Measurements from ENCODE around the gene CUBN. TPM values are rescaled to one million over a fixed set of nuclear protein-coding genes. Genes with fewer than 3 reads are reported as not detected.

Gene CUBN
- total RNA-seq, 3 donors from 2014 or later, result 0.14 to 0.26 (median 0.25) TPM

- H3K4me1 Mint-ChIP-seq (ENCODE audit: low read depth), result peaks cover 3% of the 10 kb centered on the region
- peaks cover 29% of the 10 kb centered on the region for H3K36me3 Mint-ChIP-seq (ENCODE audit: insufficient read depth)
- no peaks in the 10 kb centered on the region for H3K27me3 Mint-ChIP-seq (ENCODE audit: low read depth)
- no peak for ATAC-seq
- DNase-seq, result no peak
- H3K4me3 Mint-ChIP-seq, result no peak overlapping the region
- H3K9me3 Mint-ChIP-seq, result no peaks in the 10 kb centered on the region
Measured at GRCh38 chr10:17106991-17107390, 22.6 kb downstream of the CUBN start.

DNA sequence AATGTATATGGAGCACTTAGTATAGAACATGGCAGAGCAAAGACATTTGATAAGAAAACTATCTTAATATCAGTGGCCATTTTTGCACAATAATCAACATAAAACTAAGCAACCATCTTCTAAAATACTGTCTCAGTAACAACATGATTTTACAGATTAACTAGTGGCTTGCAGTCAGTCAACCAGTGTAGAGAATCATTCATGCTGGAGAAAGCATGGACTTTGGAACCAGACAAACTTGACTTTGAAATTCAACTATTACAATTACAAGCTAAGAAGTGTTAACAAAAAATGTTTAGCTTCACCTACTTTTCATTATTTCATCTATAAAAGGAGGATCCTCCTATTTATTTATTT is 27.7 kb downstream of the CUBN start:
- peaks cover 28% of the 10 kb centered on the region for H3K36me3 Mint-ChIP-seq (ENCODE audit: insufficient read depth)
- H3K9me3 Mint-ChIP-seq, result peaks cover 1% of the 10 kb centered on the region
- H3K4me1 Mint-ChIP-seq (ENCODE audit: low read depth), result no peaks in the 10 kb centered on the region
- no peak for ATAC-seq
- DNase-seq, result no peak
- H3K27me3 Mint-ChIP-seq (ENCODE audit: low read depth), result no peaks in the 10 kb centered on the region
- no peak overlapping the region for H3K4me3 Mint-ChIP-seq

DNA sequence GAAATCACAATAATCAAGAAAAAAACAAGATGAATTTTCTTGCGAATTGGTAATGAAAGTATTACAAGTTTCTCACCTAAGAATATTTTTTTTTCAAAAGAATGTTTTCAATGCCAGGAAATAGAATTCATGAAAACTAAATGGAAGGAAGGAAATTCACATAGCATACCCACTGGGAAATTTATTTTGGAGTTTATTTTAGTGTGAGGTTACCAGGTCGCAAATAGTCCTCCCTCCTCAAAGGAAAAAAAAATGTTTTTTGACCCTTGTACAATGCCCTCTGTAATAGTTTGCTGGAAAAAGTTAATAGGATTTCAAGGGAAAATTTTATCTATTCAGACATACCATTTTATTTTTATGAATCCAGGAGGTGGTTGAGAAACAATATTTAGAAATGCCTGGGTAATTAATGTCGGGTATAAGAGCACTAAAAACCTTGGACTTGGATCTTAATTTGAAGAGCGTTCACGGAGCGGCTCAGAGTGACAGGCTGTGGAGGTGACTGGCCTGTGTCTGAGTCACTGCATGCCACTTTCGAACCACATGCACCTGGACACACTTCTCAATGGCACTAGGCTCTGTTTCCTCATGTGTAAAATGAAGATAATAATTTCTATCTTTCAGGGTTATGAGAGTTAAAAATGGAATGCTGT is 28.2 kb downstream of the CUBN start:
- DNase-seq, result no peak
- Mint-ChIP-seq H3K9me3 (peaks cover 4% of the 10 kb centered on the region), H3K4me3 (no peak overlapping the region), H3K27me3 (ENCODE audit: low read depth) (no peaks in the 10 kb centered on the region), H3K4me1 (ENCODE audit: low read depth) (no peaks in the 10 kb centered on the region), H3K36me3 (ENCODE audit: insufficient read depth) (peaks cover 27% of the 10 kb centered on the region)
- no peak for ATAC-seq

DNA sequence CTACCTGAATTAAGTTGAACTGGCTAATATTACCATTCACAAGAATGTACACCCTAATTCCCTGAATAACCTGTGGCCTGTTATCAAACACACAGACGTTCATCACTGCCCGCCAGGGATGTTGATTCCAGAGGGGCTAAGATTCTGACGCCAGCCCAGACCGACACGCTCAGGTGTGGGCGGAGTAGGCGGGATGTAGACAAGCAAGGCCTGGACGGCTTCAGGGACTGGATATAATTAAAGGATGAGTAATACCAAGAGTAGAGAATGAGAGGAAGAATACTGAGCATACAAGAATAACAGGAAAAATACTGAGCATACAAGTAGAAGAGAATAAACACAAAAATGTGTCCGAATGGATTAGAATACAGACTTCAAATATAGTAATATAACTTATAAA is 29.0 kb downstream of the CUBN start:
- Mint-ChIP-seq H3K27me3 (ENCODE audit: low read depth) (no peaks in the 10 kb centered on the region), H3K36me3 (ENCODE audit: insufficient read depth) (peaks cover 31% of the 10 kb centered on the region), H3K4me3 (no peak overlapping the region), H3K9me3 (peaks cover 4% of the 10 kb centered on the region), H3K4me1 (ENCODE audit: low read depth) (no peaks in the 10 kb centered on the region)
- DNase-seq (no peak), ATAC-seq (no peak)

DNA sequence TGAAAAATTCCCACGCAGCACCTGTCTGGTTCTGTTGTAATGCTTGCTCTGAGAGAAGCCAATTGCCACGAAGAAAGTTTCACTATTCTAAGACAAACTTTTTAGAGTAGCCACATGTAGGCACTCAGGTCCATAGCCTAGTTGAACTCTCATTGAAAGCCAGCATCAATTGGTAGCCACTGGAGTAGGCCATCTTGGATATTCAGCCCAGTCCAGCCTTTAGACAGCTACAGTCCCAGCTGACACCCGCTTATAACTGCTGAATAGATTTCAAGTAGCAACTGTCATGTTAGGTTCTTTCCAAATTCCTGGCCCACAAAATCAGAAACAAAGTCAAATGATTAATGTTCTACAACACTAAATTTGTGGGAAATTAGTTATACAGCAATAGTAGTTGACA is 31.6 kb downstream of the CUBN start:
- ATAC-seq, result no peak
- no peaks in the 10 kb centered on the region for H3K4me1 Mint-ChIP-seq (ENCODE audit: low read depth)
- no peak for DNase-seq
- H3K36me3 Mint-ChIP-seq (ENCODE audit: insufficient read depth), result peaks cover 23% of the 10 kb centered on the region
- no peaks in the 10 kb centered on the region for H3K27me3 Mint-ChIP-seq (ENCODE audit: low read depth)
- H3K4me3 Mint-ChIP-seq, result no peak overlapping the region
- H3K9me3 Mint-ChIP-seq, result peaks cover 4% of the 10 kb centered on the region

DNA sequence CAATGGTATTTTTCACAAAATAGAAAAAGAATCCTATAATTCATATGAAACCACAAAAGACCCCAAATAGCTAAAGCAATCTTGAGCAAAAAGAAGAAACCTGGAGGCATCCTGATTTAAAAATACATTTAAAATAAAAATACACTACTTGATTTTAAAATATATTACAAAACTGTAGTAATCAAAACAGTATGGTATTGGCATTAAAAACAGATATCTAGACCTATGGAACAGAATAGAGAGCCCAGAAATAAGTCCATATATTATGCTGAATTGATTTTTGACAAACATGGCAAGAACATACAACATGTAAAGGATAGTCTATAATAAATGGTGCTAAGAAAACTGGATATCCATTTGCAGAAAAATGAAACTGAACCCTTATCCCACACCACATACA is 34.8 kb downstream of the CUBN start:
- Mint-ChIP-seq H3K4me1 (ENCODE audit: low read depth) (peaks cover 3% of the 10 kb centered on the region), H3K27me3 (ENCODE audit: low read depth) (no peaks in the 10 kb centered on the region), H3K4me3 (no peak overlapping the region), H3K36me3 (ENCODE audit: insufficient read depth) (peaks cover 23% of the 10 kb centered on the region), H3K9me3 (peaks cover 4% of the 10 kb centered on the region)
- ATAC-seq, result no peak
- no peak for DNase-seq

GRCh38 chr10:17092986-17093803 is 36.4 kb downstream of the CUBN start:
- no peaks in the 10 kb centered on the region for H3K27me3 Mint-ChIP-seq (ENCODE audit: low read depth)
- no peak for DNase-seq
- H3K4me1 Mint-ChIP-seq (ENCODE audit: low read depth), result peaks cover 3% of the 10 kb centered on the region
- no peak for ATAC-seq
- no peak overlapping the region for H3K4me3 Mint-ChIP-seq
- H3K9me3 Mint-ChIP-seq, result peaks cover 4% of the 10 kb centered on the region
- peaks cover 20% of the 10 kb centered on the region for H3K36me3 Mint-ChIP-seq (ENCODE audit: insufficient read depth)

DNA sequence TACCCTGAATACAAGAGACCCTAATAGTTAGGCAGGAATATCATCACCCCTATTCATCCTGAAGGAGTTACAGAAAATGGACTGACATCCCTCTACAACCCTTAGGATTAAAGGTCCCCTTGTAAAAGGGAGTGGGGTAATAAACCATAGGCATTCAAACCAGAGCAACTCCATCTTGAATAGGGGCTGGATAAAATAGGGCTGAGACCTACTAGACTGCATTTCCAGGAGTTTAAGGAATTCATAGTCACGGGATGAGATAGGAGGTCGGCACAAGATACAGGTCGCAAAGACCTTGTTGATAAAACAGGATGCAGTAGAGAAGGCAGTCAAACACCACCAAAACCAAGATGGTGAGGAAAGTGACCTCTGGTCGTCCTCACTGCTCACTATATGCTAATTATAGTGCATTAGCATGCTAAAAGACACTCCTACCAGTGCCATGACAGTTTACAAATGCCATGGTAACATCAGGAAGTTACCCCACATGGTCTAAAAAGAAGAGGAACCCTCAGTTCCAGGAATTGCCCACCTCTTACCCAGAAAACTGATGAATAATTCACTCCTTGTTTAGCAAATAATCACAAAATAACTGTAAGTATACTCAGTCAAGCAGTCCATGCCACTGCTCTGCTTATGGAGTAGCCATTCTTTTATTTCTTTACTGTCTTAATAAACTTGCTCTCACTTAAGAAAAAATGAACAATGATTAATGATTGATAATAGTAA is 37.2 kb downstream of the CUBN start:
- ATAC-seq (no peak), DNase-seq (no peak)
- peaks cover 22% of the 10 kb centered on the region for H3K36me3 Mint-ChIP-seq (ENCODE audit: insufficient read depth)
- peaks cover 3% of the 10 kb centered on the region for H3K4me1 Mint-ChIP-seq (ENCODE audit: low read depth)
- H3K27me3 Mint-ChIP-seq (ENCODE audit: low read depth), result no peaks in the 10 kb centered on the region
- H3K4me3 Mint-ChIP-seq, result no peak overlapping the region
- H3K9me3 Mint-ChIP-seq, result peaks cover 4% of the 10 kb centered on the region

DNA sequence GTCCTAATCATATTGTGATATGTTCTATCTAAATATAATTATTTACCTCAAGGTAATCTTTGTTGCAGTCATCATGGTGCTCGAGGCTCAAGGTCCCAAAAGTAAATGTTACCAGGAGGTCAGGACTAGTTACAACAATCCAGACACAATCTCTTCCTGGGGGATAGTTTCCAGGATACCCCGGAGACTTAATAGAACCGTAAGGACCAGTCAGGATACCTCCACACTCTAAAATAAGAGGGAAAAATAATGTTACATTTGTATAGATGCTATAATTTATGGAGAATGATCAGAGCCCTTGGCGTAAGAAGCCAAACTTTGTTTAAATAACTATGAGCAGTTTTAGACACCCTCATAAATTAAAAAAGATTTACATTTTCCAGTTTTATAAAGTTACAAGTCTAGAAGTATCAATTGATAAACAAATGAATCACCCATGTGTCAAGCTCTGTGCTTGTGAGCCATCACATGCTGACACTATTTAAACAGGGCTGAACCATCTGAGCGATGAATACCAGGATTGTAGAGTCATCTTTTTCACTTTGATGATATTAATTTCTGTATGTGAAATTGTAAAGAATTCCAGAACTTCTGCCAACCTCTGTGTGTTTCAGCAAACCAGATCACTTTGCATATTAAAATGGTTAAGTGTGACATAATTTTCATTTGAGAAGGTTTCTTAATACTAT is 41.3 kb downstream of the CUBN start:
- H3K27me3 Mint-ChIP-seq (ENCODE audit: low read depth), result no peaks in the 10 kb centered on the region
- no peak overlapping the region for H3K4me3 Mint-ChIP-seq
- peaks cover 27% of the 10 kb centered on the region for H3K36me3 Mint-ChIP-seq (ENCODE audit: insufficient read depth)
- no peaks in the 10 kb centered on the region for H3K9me3 Mint-ChIP-seq
- peaks cover 3% of the 10 kb centered on the region for H3K4me1 Mint-ChIP-seq (ENCODE audit: low read depth)
- DNase-seq (no peak), ATAC-seq (no peak)

DNA sequence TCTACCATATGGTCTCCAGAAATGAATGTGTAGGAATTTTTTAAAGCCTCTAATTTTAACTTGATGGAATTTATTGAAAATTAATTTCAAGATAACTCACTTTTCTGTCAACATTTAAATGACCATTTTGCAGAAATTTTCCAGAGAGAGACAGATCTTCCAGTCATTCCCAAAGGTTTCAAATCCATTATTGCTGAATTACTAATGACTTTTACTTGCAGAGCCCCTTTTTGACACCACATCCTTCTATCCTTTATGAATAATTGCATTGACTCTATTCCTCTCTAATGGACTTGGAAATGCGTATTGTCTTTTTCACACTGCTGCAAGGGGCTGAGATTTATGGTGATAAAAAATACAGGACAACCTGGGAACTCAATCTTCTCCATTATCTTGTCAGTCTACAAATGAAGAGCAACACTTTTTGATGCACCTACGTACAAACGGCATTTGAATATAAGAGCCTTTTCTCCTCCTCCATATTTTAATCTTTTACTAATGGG is 42.7 kb downstream of the CUBN start:
- H3K36me3 Mint-ChIP-seq (ENCODE audit: insufficient read depth), result peaks cover 31% of the 10 kb centered on the region
- no peak overlapping the region for H3K4me3 Mint-ChIP-seq
- DNase-seq (no peak), ATAC-seq (no peak)
- no peaks in the 10 kb centered on the region for H3K4me1 Mint-ChIP-seq (ENCODE audit: low read depth)
- no peaks in the 10 kb centered on the region for H3K27me3 Mint-ChIP-seq (ENCODE audit: low read depth)
- H3K9me3 Mint-ChIP-seq, result no peaks in the 10 kb centered on the region

DNA sequence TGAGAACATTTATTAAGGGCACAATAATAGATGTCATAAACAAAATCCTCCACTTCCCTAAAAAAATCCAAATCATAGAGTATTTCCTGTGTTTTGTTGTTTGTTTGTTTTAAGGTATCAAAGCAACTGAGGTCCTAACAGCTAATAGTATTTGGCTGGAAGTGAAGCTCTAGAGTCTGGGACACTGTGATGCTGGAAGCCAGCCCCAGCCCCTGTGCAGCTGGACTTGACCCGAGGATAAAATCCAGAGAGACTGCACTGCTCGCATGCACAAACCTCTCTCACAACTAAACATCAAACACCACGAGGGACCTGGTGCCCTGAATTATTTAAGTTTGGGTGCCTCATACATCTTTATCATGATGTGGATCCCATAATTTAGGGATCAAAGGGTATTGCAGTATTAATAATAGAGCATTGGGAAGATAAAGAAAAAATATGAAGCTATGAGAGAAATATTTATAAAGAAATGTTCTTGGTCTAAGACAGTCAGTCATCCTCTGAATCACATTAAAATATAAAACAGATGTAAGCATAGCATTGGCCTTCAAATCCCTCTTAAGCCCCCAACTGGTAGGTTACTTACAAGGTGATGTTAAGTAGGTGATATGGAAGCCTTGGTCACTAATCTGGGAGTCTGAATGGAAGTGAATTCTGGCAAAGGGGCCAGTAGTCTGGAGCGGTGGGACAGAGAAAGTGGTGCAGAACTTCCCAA is 44.4 kb downstream of the CUBN start:
- ATAC-seq (no peak), DNase-seq (no peak)
- Mint-ChIP-seq H3K36me3 (ENCODE audit: insufficient read depth) (peaks cover 32% of the 10 kb centered on the region), H3K4me1 (ENCODE audit: low read depth) (no peaks in the 10 kb centered on the region), H3K4me3 (no peak overlapping the region), H3K9me3 (no peaks in the 10 kb centered on the region), H3K27me3 (ENCODE audit: low read depth) (no peaks in the 10 kb centered on the region)

- DNase-seq, result no peak
Measured at GRCh38 chr10:17084258-17084657, 45.4 kb downstream of the CUBN start.

GRCh38 chr10:17081431-17081830 is 48.2 kb downstream of the CUBN start:
- Mint-ChIP-seq H3K4me1 (ENCODE audit: low read depth) (peaks cover 2% of the 10 kb centered on the region), H3K27me3 (ENCODE audit: low read depth) (no peaks in the 10 kb centered on the region), H3K9me3 (no peaks in the 10 kb centered on the region), H3K4me3 (no peak overlapping the region), H3K36me3 (ENCODE audit: insufficient read depth) (peaks cover 31% of the 10 kb centered on the region)
- ATAC-seq (no peak), DNase-seq (no peak)

More at GRCh38 chr10:17084258-17084657, 45.4 kb downstream of the CUBN start:
- peaks cover 32% of the 10 kb centered on the region for H3K36me3 Mint-ChIP-seq (ENCODE audit: insufficient read depth)
- no peaks in the 10 kb centered on the region for H3K27me3 Mint-ChIP-seq (ENCODE audit: low read depth)
- no peaks in the 10 kb centered on the region for H3K9me3 Mint-ChIP-seq
- no peaks in the 10 kb centered on the region for H3K4me1 Mint-ChIP-seq (ENCODE audit: low read depth)
- no peak overlapping the region for H3K4me3 Mint-ChIP-seq
- no peak for ATAC-seq

- H3K9me3 Mint-ChIP-seq, result no peaks in the 10 kb centered on the region
- DNase-seq (no peak), ATAC-seq (no peak)
- H3K4me3 Mint-ChIP-seq, result no peak overlapping the region
- H3K27me3 Mint-ChIP-seq (ENCODE audit: low read depth), result no peaks in the 10 kb centered on the region
- peaks cover 15% of the 10 kb centered on the region for H3K4me1 Mint-ChIP-seq (ENCODE audit: low read depth)
- peaks cover 14% of the 10 kb centered on the region for H3K36me3 Mint-ChIP-seq (ENCODE audit: insufficient read depth)
Measured at GRCh38 chr10:17077890-17078289, 51.7 kb downstream of the CUBN start.
